ENCODE data around the gene CMIP. TPM values are rescaled to one million over a fixed set of nuclear protein-coding genes. Genes with fewer than 3 reads are reported as not detected.

CMIP gene
- total RNA-seq, 4 donors from 2014 or later = 44.6 to 152 (median 76.5) TPM

GRCh38 chr16:81623365-81624102 is 178.9 kb downstream of the CMIP start:
- H3K27me3 ChIP-seq = no peaks in the 10 kb centered on the region
- no peak for TF ChIP-seq POLR2A (IDR thresholded peaks at IDR 0.05)
- peak; percentile 56 to 86 (median 76) for TF ChIP-seq CTCF (IDR thresholded peaks at IDR 0.05)
- H3K27ac ChIP-seq = no peak overlapping the region
- H3K4me1 ChIP-seq = peaks cover 0 to 23% (median 0%) of the 10 kb centered on the region in 4 donors
- no peak overlapping the region for H3K4me3 ChIP-seq
- peaks cover 0 to 16% (median 0%) of the 10 kb centered on the region in 3 donors for H3K36me3 ChIP-seq
- peak in 2 of 3 donors; percentile 54 to 81 for DNase-seq
- no peaks in the 10 kb centered on the region for H3K9me3 ChIP-seq

GRCh38 chr16:81624403-81624759 is 179.8 kb downstream of the CMIP start:
- peaks cover 0 to 16% (median 0%) of the 10 kb centered on the region in 3 donors for H3K36me3 ChIP-seq
- no peak overlapping the region for H3K4me3 ChIP-seq
- no peak for DNase-seq
- no peak for TF ChIP-seq CTCF (IDR thresholded peaks at IDR 0.05)
- no peaks in the 10 kb centered on the region for H3K9me3 ChIP-seq
- H3K27ac ChIP-seq = no peak overlapping the region
- peaks cover 0 to 23% (median 0%) of the 10 kb centered on the region in 4 donors for H3K4me1 ChIP-seq
- H3K27me3 ChIP-seq = no peaks in the 10 kb centered on the region

GRCh38 chr16:81624760-81625543 is 180.3 kb downstream of the CMIP start:
- H3K36me3 ChIP-seq = peaks cover 0 to 16% (median 0%) of the 10 kb centered on the region in 3 donors
- no peak for DNase-seq
- peak overlapping the region in 2 of 4 donors; percentile 45 to 64 for H3K27ac ChIP-seq
- H3K4me3 ChIP-seq = no peak overlapping the region
- H3K4me1 ChIP-seq = peaks cover 0 to 23% (median 0%) of the 10 kb centered on the region in 4 donors
- no peak for TF ChIP-seq POLR2A (IDR thresholded peaks at IDR 0.05)
- no peak for TF ChIP-seq CTCF (IDR thresholded peaks at IDR 0.05)
- no peaks in the 10 kb centered on the region for H3K9me3 ChIP-seq
- no peaks in the 10 kb centered on the region for H3K27me3 ChIP-seq

- H3K27me3 ChIP-seq = no peaks in the 10 kb centered on the region
- no peak for TF ChIP-seq POLR2A (IDR thresholded peaks at IDR 0.05)
- H3K4me1 ChIP-seq = peaks cover 0 to 23% (median 0%) of the 10 kb centered on the region in 4 donors
- DNase-seq = peak in 1 of 3 donors; percentile 61
- no peaks in the 10 kb centered on the region for H3K9me3 ChIP-seq
- no peak overlapping the region for H3K4me3 ChIP-seq
- peak overlapping the region in 2 of 4 donors; percentile 45 to 64 for H3K27ac ChIP-seq
- peaks cover 0 to 19% (median 0%) of the 10 kb centered on the region in 3 donors for H3K36me3 ChIP-seq
Observed at GRCh38 chr16:81625544-81626153, 181.0 kb downstream of the CMIP start.

- Histone ChIP-seq H3K4me1 (peaks cover 0 to 23% (median 0%) of the 10 kb centered on the region in 4 donors), H3K9me3 (no peaks in the 10 kb centered on the region), H3K36me3 (peaks cover 0 to 15% (median 0%) of the 10 kb centered on the region in 3 donors), H3K27me3 (no peaks in the 10 kb centered on the region), H3K4me3 (no peak overlapping the region), H3K27ac (peak overlapping the region in 2 of 4 donors; percentile 45 to 64)
- TF ChIP-seq CTCF (IDR thresholded peaks at IDR 0.05) = no peak
- no peak for TF ChIP-seq POLR2A (IDR thresholded peaks at IDR 0.05)
- no peak for DNase-seq
Observed at GRCh38 chr16:81626181-81626674, 181.6 kb downstream of the CMIP start.

Data from Peyer's patch (tissue), 4 donors.